Heart right ventricle (tissue), 16 donors: ENCODE measurements around the gene SCARF1. TPM values are rescaled to one million over a fixed set of nuclear protein-coding genes. Genes with fewer than 3 reads are reported as not detected.

Experiments
- ATAC-seq, 8 donors: fragments of 200-7000 bp; cut with Tn5 transposase; one replicate each; pipeline ENCODE4 v1.9.1; 2020; ENCODE audit warnings: mild to moderate bottlenecking in 8 of 8, moderate library complexity in 8 of 8, moderate number of reproducible peaks in 1 of 8
- DNase-seq, 2 donors: peaks; one replicate each; pipeline ENCODE4 v3.0.0-alpha.2; 2020
- H3K27ac ChIP-seq, 10 donors: fragments of 200-600 bp; sonication (generic) in 2 of 10; one replicate each; pipeline versions ENCODE4 v1.5.0 to v1.8.0; 2020 to 2022; ENCODE audit warnings: mild to moderate bottlenecking in 3 of 10
- H3K27me3 ChIP-seq, 7 donors: fragments of 200-600 bp; one replicate each; pipeline ENCODE4 v1.8.0; 2021 to 2022; ENCODE audit warnings: mild to moderate bottlenecking in 2 of 7
- H3K36me3 ChIP-seq, 9 donors: fragments of 200-600 bp; sonication (generic) in 1 of 9; one replicate each; pipeline versions ENCODE4 v1.5.0 to v1.8.0; 2020 to 2022; ENCODE audit warnings: mild to moderate bottlenecking in 2 of 9
- H3K4me1 ChIP-seq, 9 donors: fragments of 200-600 bp; sonication (generic) in 1 of 9; one replicate each; pipeline versions ENCODE4 v1.5.0 to v1.8.0; 2020 to 2022; ENCODE audit warnings: mild to moderate bottlenecking in 4 of 9
- H3K4me3 ChIP-seq, 10 donors: fragments of 200-600 bp; sonication (generic) in 2 of 10; one replicate each; pipeline versions ENCODE4 v1.5.0 to v1.8.0; 2020 to 2022; ENCODE audit warnings: mild to moderate bottlenecking in 7 of 10, moderate library complexity in 2 of 10
- H3K9me3 ChIP-seq, 11 donors: fragments of 200-600 bp in 10 of 11; sonication (generic) in 2 of 11; one replicate each; pipeline versions ENCODE4 v1.5.0 to v1.8.0; 2013 to 2022; ENCODE audit warnings: mild to moderate bottlenecking in 2 of 11, control low read depth in 1 of 11, moderate library complexity in 1 of 11
- WGBS, 2 donors: extraction: QIAGEN DNeasy Blood & Tissue Kit; methylation state at CpG; one replicate each; pipeline ENCODE4 v1.1.7; 2013; ENCODE audit warnings: inconsistent platforms in 1 of 2; 5-methylcytosine and 5-hydroxymethylcytosine counted together
- intact Hi-C, 10 donors: fragments of 100-400 bp; cut with DNase I; formaldehyde crosslinking; loops; one replicate each; pipeline versions ENCODE4 v1.11.1 to v1.14.2; 2022
- polyA plus RNA-seq, 2 donors: library from polyadenylated mRNA; stranded (reverse); fragments of 200-250 nt; gene quantifications; one replicate each; pipeline ENCODE4 v1.2.3, GENCODE V29; 2013
- total RNA-seq, 10 donors: library from RNA; stranded (reverse); fragmentation: NEBNext Ultra II Directional in 3 of 10; extraction: Animal tissue kit (Norgen Biotek cat#: 25700) in 3 of 10; gene quantifications; one replicate each; pipeline versions ENCODE4 v1.2.1 to v1.2.4, GENCODE V29; 2021 to 2023
- TF ChIP-seq, protein P1 (sequence below), 9 donors: fragments of 200-600 bp; sonication (generic) in 2 of 9; IDR thresholded peaks; one replicate each; pipeline versions ENCODE4 v1.5.0 to v1.8.0; 2021 to 2022; ENCODE audit warnings: antibody characterized with exemption in 9 of 9, mild to moderate bottlenecking in 5 of 9, moderate library complexity in 1 of 9
- donor health status: Arrhythmogenic right ventricular cardiomyopathy.
- donor health status: ischemic (EF 13 %, LVEDD 7.1; RV severe dilation, severe dysfunction).
- donor health status: healthy with polysubstance abuse.
- donor health status: DM: no; HTN: yes; CAD: no.
- donor health status: DM: no; HTN: no; CAD: no.
- donor health status: ischemic (EF 25% LVEDD 6.9; RV normal size, moderate dysfunction).
- donor health status: ischemic (EF 25% LVEDD 5.7; RV mildly dilated, moderate dysfunction).
- donor health status: healthy.
- donor health status: DM: yes; HTN: yes; CAD: no.
- donor health status: Ischemic cardiomyopathy.
- donor health status: ischemic (EF 35%, LVEDD 5.7; RV mildly dilated, moderate dysfunction).
- donor health status: nonischemic (EF 11% LVEDD 7.7; RV severe dilation, severe dysfunction).
- donor health status: DM: yes; HTN: yes; CAD: no.
- donor health status: PGD.
- donor health status: ischemic (EF 29% LVEDD 5.4; RV normal size, mild dysfunction).
- donor health status: nonischemic (EF 23%, LVEDD 6.1; RV moderate dilation, normal function).

The SCARF1 gene
- total and polyA plus RNA-seq, 12 donors: 7.6 to 22.6 (median 13.2) TPM

DNA sequence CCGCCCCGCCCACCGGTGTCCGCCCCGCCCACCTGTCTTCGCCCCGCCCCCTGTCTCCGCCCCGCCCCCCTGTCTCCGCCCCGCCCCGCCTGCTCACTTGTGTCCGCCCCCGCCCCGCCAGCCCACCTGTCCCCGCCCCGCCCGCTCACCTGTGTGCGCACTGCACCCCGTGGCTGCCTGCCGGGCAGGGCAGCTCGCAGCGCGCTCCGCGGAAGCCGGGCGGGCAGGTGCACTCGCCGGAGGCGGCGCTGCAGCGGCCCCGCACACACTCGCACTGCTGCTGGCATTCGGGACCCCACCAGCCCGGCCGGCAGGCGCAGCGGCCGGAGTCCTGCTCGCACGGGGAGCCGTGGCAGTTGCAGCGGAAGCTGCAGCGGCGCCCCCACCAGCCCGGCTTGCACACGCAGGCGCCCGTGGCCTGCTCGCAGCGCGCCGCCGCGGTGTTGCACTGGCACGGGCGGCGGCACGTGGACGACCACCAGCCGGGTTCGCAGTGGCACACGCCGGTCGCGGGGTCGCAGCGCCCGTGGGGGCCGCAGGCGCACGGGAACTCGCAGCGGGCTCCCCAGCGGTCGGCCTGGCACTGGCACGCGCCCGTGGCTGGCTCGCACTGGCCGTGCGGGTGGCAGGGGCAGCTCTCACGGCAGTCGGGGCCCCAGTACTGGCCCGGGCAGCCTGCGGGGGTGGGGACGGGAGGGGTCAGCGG lies 2.1 kb downstream of the SCARF1 start:
- intact Hi-C loops: loop anchor here in 3 of 10 donors (5.0 to 10.0 kb wide), 3 partner anchors 71 to 389 kb away; no protein-coding TSS in a partner anchor
- WGBS, 2 donors: 5 to 6% methylated on average over 46 to 82 of the region's 90 CpGs
- ATAC-seq: peak in 2 of 8 donors; percentile 3 to 6
- H3K9me3 ChIP-seq: no peaks in the 10 kb centered on the region
- DNase-seq: peak in 1 of 2 donors; percentile 41
- H3K4me1 ChIP-seq: peaks cover 36 to 65% (median 46%) of the 10 kb centered on the region in 9 donors
- H3K4me3 ChIP-seq: peak overlapping the region; percentile 1 to 68 (median 56)
- TF ChIP-seq, protein P1, sequence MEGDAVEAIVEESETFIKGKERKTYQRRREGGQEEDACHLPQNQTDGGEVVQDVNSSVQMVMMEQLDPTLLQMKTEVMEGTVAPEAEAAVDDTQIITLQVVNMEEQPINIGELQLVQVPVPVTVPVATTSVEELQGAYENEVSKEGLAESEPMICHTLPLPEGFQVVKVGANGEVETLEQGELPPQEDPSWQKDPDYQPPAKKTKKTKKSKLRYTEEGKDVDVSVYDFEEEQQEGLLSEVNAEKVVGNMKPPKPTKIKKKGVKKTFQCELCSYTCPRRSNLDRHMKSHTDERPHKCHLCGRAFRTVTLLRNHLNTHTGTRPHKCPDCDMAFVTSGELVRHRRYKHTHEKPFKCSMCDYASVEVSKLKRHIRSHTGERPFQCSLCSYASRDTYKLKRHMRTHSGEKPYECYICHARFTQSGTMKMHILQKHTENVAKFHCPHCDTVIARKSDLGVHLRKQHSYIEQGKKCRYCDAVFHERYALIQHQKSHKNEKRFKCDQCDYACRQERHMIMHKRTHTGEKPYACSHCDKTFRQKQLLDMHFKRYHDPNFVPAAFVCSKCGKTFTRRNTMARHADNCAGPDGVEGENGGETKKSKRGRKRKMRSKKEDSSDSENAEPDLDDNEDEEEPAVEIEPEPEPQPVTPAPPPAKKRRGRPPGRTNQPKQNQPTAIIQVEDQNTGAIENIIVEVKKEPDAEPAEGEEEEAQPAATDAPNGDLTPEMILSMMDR (IDR thresholded peaks at IDR 0.05): peak in 2 of 9 donors; percentile 19
- peaks cover 0 to 43% (median 0%) of the 10 kb centered on the region in 9 donors for H3K36me3 ChIP-seq
- H3K27ac ChIP-seq: peak overlapping the region; percentile 66 to 95 (median 89)
- no peaks in the 10 kb centered on the region for H3K27me3 ChIP-seq

DNA sequence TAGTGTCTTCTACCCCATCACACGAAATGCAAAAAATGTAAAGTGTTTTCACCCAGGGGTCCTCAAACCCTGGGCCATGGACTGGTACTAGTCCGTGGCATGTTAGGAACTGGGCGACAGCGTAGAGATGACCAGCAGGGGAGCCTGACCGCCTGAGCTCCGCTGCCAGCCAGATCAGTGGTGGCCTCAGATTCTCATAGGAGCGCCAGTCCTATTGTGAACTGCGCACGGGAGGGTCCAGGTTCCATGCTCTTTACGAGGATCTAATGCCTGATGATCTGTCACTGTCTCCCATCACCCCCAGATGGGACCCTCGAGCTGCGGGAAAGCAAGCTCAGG lies 4.5 kb downstream of the SCARF1 start:
- ATAC-seq (no peak), DNase-seq (no peak)
- 85 to 88% methylated on average over 12 of the region's 12 CpGs for WGBS, 2 donors
- Histone ChIP-seq H3K27me3 (no peaks in the 10 kb centered on the region), H3K36me3 (peaks cover 0 to 58% (median 8%) of the 10 kb centered on the region in 9 donors), H3K4me3 (no peak overlapping the region), H3K27ac (no peak overlapping the region), H3K4me1 (peaks cover 12 to 47% (median 22%) of the 10 kb centered on the region in 9 donors), H3K9me3 (no peaks in the 10 kb centered on the region)
- intact Hi-C loops: loop anchor here in 3 of 10 donors (5.0 to 10.0 kb wide), 3 partner anchors 69 to 386 kb away; no protein-coding TSS in a partner anchor
- TF ChIP-seq, protein P1 (IDR thresholded peaks at IDR 0.05): no peak

DNA sequence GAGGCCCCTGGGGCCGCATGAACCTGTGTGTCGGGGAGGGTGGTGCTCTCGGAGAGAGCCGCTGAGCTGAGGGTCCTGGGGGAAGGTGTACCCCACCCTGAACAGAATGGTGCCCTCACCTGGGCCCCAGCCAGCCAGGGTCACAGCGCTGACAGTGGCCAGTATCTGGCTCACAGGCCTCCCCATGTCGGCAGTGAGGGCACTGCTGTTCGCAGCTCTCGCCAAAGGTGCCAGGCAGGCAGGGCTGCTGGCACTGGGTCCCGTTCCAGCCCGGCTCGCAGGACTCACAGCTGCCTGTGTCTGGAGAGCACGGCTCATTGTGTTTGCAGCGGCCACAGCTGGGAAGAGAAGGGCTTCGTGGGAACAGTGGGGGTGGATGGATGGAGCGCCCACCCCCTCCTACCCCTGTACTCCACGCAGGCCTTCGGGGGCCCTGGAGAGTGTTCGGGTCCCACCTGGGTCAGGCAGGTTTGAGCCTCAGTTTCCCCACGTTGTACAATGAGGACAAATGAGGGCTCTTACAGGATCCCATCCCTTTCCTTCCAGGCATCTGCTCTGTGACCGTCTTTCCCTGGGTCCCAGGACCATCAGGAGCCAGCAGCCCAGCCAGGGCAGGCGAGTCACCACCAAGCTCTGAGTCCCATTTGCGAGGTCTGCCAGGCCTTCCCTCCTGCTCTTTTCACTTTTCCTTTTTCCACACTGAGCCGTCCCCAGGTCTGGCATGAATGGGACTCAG lies 5.0 kb downstream of the SCARF1 start:
- WGBS, 2 donors: 68 to 77% methylated on average over 23 of the region's 23 CpGs
- DNase-seq: no peak

More for the DNA sequence above, 5.0 kb downstream of the SCARF1 start:
- ATAC-seq: peak in 6 of 8 donors; percentile 6 to 48 (median 17)
- intact Hi-C loops: loop anchor here in 3 of 10 donors (5.0 to 10.0 kb wide), 3 partner anchors 68 to 386 kb away; no protein-coding TSS in a partner anchor
- peak overlapping the region in 3 of 10 donors; percentile 4 to 44 (median 41) for H3K27ac ChIP-seq
- H3K9me3 ChIP-seq: no peaks in the 10 kb centered on the region
- no peaks in the 10 kb centered on the region for H3K27me3 ChIP-seq
- TF ChIP-seq, protein P1 (IDR thresholded peaks at IDR 0.05): no peak
- peaks cover 9 to 42% (median 19%) of the 10 kb centered on the region in 9 donors for H3K4me1 ChIP-seq
- H3K36me3 ChIP-seq: peaks cover 0 to 60% (median 11%) of the 10 kb centered on the region in 9 donors
- no peak overlapping the region for H3K4me3 ChIP-seq
